Measurements from ENCODE around the gene SERPINA3. TPM values are rescaled to one million over a fixed set of nuclear protein-coding genes. Genes with fewer than 3 reads are reported as not detected.

Gene SERPINA3
- total and polyA plus RNA-seq, 11 donors, result 2.7 to 205 (median 23.6) TPM

GRCh38 chr14:94617366-94617941, 5.3 kb downstream of the SERPINA3 start:
- DNase-seq (no peak), ATAC-seq (no peak)
- TF ChIP-seq, protein P1, sequence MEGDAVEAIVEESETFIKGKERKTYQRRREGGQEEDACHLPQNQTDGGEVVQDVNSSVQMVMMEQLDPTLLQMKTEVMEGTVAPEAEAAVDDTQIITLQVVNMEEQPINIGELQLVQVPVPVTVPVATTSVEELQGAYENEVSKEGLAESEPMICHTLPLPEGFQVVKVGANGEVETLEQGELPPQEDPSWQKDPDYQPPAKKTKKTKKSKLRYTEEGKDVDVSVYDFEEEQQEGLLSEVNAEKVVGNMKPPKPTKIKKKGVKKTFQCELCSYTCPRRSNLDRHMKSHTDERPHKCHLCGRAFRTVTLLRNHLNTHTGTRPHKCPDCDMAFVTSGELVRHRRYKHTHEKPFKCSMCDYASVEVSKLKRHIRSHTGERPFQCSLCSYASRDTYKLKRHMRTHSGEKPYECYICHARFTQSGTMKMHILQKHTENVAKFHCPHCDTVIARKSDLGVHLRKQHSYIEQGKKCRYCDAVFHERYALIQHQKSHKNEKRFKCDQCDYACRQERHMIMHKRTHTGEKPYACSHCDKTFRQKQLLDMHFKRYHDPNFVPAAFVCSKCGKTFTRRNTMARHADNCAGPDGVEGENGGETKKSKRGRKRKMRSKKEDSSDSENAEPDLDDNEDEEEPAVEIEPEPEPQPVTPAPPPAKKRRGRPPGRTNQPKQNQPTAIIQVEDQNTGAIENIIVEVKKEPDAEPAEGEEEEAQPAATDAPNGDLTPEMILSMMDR (IDR thresholded peaks at IDR 0.05), result no peak
- no peak for TF ChIP-seq POLR2A (IDR thresholded peaks at IDR 0.05)
- 78 to 87% (median 83%) methylated on average over 5 of the region's 5 CpGs for WGBS, 4 donors
- Histone ChIP-seq H3K4me3 (no peak overlapping the region), H3K4me1 (peaks cover 0 to 4% (median 0%) of the 10 kb centered on the region in 12 donors), H3K36me3 (no peaks in the 10 kb centered on the region), H3K9me3 (peaks cover 0 to 30% (median 20%) of the 10 kb centered on the region in 12 donors), H3K27me3 (no peaks in the 10 kb centered on the region), H3K27ac (no peak overlapping the region)
- intact Hi-C loops (cut with DNase I), result no loop called here

GRCh38 chr14:94617988-94618822, 6.0 kb downstream of the SERPINA3 start:
- DNase-seq (no peak), ATAC-seq (no peak)
- Histone ChIP-seq H3K27me3 (no peaks in the 10 kb centered on the region), H3K36me3 (no peaks in the 10 kb centered on the region), H3K4me1 (no peaks in the 10 kb centered on the region), H3K27ac (no peak overlapping the region), H3K9me3 (peaks cover 0 to 30% (median 20%) of the 10 kb centered on the region in 12 donors), H3K4me3 (no peak overlapping the region)
- intact Hi-C loops (cut with DNase I), result no loop called here
- WGBS, 4 donors, result 90 to 93% (median 91%) methylated on average over 3 of the region's 3 CpGs
- TF ChIP-seq POLR2A (IDR thresholded peaks at IDR 0.05), result no peak
- TF ChIP-seq, protein P1 (IDR thresholded peaks at IDR 0.05), result no peak

DNA sequence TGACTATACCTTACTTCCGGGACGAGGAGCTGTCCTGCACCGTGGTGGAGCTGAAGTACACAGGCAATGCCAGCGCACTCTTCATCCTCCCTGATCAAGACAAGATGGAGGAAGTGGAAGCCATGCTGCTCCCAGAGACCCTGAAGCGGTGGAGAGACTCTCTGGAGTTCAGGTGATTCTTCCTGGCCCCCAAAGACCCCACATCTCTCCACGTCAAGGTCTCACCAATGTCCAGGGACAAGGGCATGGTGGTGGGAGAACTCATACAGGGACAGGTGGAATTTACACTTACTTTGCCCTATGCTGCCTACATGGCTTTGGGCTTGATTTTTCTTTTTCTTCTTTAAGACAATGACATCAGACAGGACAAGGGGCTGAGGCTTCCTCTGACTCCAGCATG, 7.1 kb downstream of the SERPINA3 start:
- ATAC-seq (no peak), DNase-seq (no peak)
- peaks cover 0 to 30% (median 20%) of the 10 kb centered on the region in 12 donors for H3K9me3 ChIP-seq
- 72 to 100% (median 80%) methylated on average over 3 to 6 of the region's 6 CpGs for WGBS, 4 donors
- H3K4me1 ChIP-seq, result no peaks in the 10 kb centered on the region
- no peak overlapping the region for H3K4me3 ChIP-seq
- H3K27me3 ChIP-seq, result peaks cover 0 to 9% (median 0%) of the 10 kb centered on the region in 9 donors
- TF ChIP-seq, protein P1 (IDR thresholded peaks at IDR 0.05), result no peak
- TF ChIP-seq POLR2A (IDR thresholded peaks at IDR 0.05), result no peak
- H3K27ac ChIP-seq, result no peak overlapping the region
- no peaks in the 10 kb centered on the region for H3K36me3 ChIP-seq
- intact Hi-C loops (cut with DNase I), result no loop called here

DNA sequence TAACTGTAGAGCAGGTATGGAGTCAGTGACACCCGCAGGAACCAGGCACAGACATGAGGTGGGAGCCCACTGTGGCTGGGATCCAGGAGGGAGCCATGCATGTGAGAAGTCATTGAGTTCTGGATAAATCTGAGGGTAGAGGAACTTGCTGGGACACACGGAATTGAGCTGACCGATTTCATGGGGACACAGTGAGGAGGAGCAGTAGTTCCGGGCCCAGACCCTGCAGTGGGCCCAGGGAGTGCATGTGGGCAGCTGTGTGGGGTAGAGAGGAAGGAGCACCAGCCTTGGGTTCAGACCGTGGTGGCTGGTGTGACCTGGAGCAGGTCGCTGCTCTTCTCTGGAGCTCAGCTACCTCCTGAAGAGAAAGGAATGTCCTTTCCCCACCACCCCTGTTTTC, 8.4 kb downstream of the SERPINA3 start:
- intact Hi-C loops (cut with DNase I), result no loop called here
- Histone ChIP-seq H3K4me3 (no peak overlapping the region), H3K36me3 (no peaks in the 10 kb centered on the region), H3K9me3 (peaks cover 0 to 30% (median 20%) of the 10 kb centered on the region in 12 donors), H3K27ac (no peak overlapping the region), H3K27me3 (peaks cover 0 to 14% (median 0%) of the 10 kb centered on the region in 9 donors), H3K4me1 (no peaks in the 10 kb centered on the region)
- DNase-seq (no peak), ATAC-seq (no peak)
- TF ChIP-seq, protein P1 (IDR thresholded peaks at IDR 0.05), result no peak
- 67 to 82% (median 76%) methylated on average over 6 of the region's 6 CpGs for WGBS, 4 donors
